Activated T-cell treated with anti-CD3 and anti-CD28 coated beads, Interleukin-2, amount 50 U/mL, for 72 hours (primary cell): ENCODE results near the gene VTI1A. TPM values are rescaled to one million over a fixed set of nuclear protein-coding genes. Genes with fewer than 3 reads are reported as not detected.
A peak's percentile ranks its signal among the peaks of the same experiment; 100 is the strongest.
"Not testable (repeated sequence)": the region's sequence is repeated elsewhere in the genome, so short reads cannot be mapped to it uniquely, and the experiment has no call there.

Experiments used
- ATAC-seq, 2 donors: fragments of 150-1000 bp; cut with Tn5 transposase; replicated peaks in 1 of 2; 2 replicates each; pipeline ENCODE4 v1.10.0; 2021; ENCODE audit warnings: moderate library complexity in 2 of 2, mild to moderate bottlenecking in 1 of 2
- DNase-seq, 2 donors: peaks; one replicate each; pipeline ENCODE4 v3.0.0; 2021 to 2022; ENCODE audit warnings: mixed read lengths in 1 of 2
- H3K27ac Mint-ChIP-seq: one replicate; pipeline ENCODE4 v1.8.0; 2022; ENCODE audit warnings: mild to moderate bottlenecking, moderate library complexity, mixed read lengths
- H3K27me3 Mint-ChIP-seq: one replicate; pipeline ENCODE4 v1.8.0; 2022; ENCODE audit warnings: low read depth, mixed read lengths
- H3K36me3 Mint-ChIP-seq, 2 donors: one replicate each; pipeline ENCODE4 v1.8.0; 2022; ENCODE audit warnings: mixed read lengths in 2 of 2, mild to moderate bottlenecking in 1 of 2; ENCODE audit not compliant: insufficient read depth in 2 of 2
- H3K4me1 Mint-ChIP-seq: one replicate; pipeline ENCODE4 v1.8.0; 2022; ENCODE audit warnings: low read depth, mixed read lengths
- H3K4me3 Mint-ChIP-seq, 2 donors: one replicate each; pipeline ENCODE4 v1.8.0; 2022; ENCODE audit warnings: mild to moderate bottlenecking in 2 of 2, mixed read lengths in 2 of 2, moderate library complexity in 2 of 2
- H3K9me3 Mint-ChIP-seq, 2 donors: one replicate each; pipeline ENCODE4 v1.8.0; 2022; ENCODE audit warnings: mixed read lengths in 2 of 2
- total RNA-seq, 2 donors: library from RNA; stranded (reverse); gene quantifications; one replicate each; pipeline ENCODE4 v1.2.3, GENCODE V29; 2022

Gene VTI1A
- total RNA-seq, result 10 to 100 TPM; 65.5 to 71.8 TPM

GRCh38 chr10:112446855-112447619 is at the start of gene VTI1A, which contains the start of gene ZDHHC6:
Gene VTI1A (plus strand): TSS chr10:112447215. CDS start chr10:112447374, 159 bp downstream.
Gene ZDHHC6 (minus strand): TSS chr10:112446914. CDS start chr10:112445436, 1,478 bp downstream.
- Mint-ChIP-seq H3K9me3 (no peaks in the 10 kb centered on the region), H3K4me3 (peak within 1 kb of the TSS; percentile 91 to 92), H3K4me1 (peaks cover 62% of the 10 kb centered on the region), H3K36me3 (peaks cover 7 to 26% of the 10 kb centered on the region in 2 donors), H3K27ac (peak within 1 kb of the TSS; percentile 94), H3K27me3 (no peaks in the 10 kb centered on the region)
- DNase-seq, result peak; percentile 86 to 88
- peak; percentile 94 to 96 for ATAC-seq

- Mint-ChIP-seq H3K27ac (no peak overlapping the region), H3K4me3 (no peak overlapping the region), H3K4me1 (no peaks in the 10 kb centered on the region), H3K9me3 (no peaks in the 10 kb centered on the region), H3K36me3 (peaks cover 5% of the 10 kb centered on the region in 2 donors), H3K27me3 (no peaks in the 10 kb centered on the region)
- DNase-seq, result no peak
- no peak for ATAC-seq
These were observed 49.4 kb upstream of the VTI1A start for GRCh38 chr10:112397592-112397991.

GRCh38 chr10:112402917-112403316 is 44.1 kb upstream of the VTI1A start:
- Mint-ChIP-seq H3K27ac (peak overlapping the region; percentile 51), H3K9me3 (peaks cover 4% of the 10 kb centered on the region in 2 donors), H3K27me3 (no peaks in the 10 kb centered on the region), H3K36me3 (peaks cover 17 to 32% of the 10 kb centered on the region in 2 donors), H3K4me1 (no peaks in the 10 kb centered on the region), H3K4me3 (no peak overlapping the region)
- no peak for DNase-seq
- ATAC-seq, result no peak

- no peaks in the 10 kb centered on the region for H3K27me3 Mint-ChIP-seq
- H3K4me3 Mint-ChIP-seq, result no peak overlapping the region
- ATAC-seq (no peak), DNase-seq (no peak)
- H3K27ac Mint-ChIP-seq, result peak overlapping the region; percentile 25
- H3K4me1 Mint-ChIP-seq, result no peaks in the 10 kb centered on the region
- peaks cover 15 to 37% of the 10 kb centered on the region in 2 donors for H3K36me3 Mint-ChIP-seq
- H3K9me3 Mint-ChIP-seq, result peaks cover 4% of the 10 kb centered on the region in 2 donors
These were observed 42.4 kb upstream of the VTI1A start for GRCh38 chr10:112404617-112405016.

GRCh38 chr10:112406806-112407205 is 40.2 kb upstream of the VTI1A start:
- H3K36me3 Mint-ChIP-seq, result peaks cover 13 to 38% of the 10 kb centered on the region in 2 donors
- H3K9me3 Mint-ChIP-seq, H3K27me3 Mint-ChIP-seq, H3K4me1 Mint-ChIP-seq, ATAC-seq, DNase-seq, H3K27ac Mint-ChIP-seq, H3K4me3 Mint-ChIP-seq: not testable (repeated sequence)

GRCh38 chr10:112407696-112408095 is 39.3 kb upstream of the VTI1A start:
- peaks cover 11 to 36% of the 10 kb centered on the region in 2 donors for H3K36me3 Mint-ChIP-seq

GRCh38 chr10:112409299-112409698 is 37.7 kb upstream of the VTI1A start:
- no peaks in the 10 kb centered on the region for H3K27me3 Mint-ChIP-seq
- no peak overlapping the region for H3K4me3 Mint-ChIP-seq
- no peak for ATAC-seq
- H3K36me3 Mint-ChIP-seq, result peaks cover 13 to 30% of the 10 kb centered on the region in 2 donors
- no peak overlapping the region for H3K27ac Mint-ChIP-seq
- DNase-seq, result no peak
- no peaks in the 10 kb centered on the region for H3K4me1 Mint-ChIP-seq
- H3K9me3 Mint-ChIP-seq, result peaks cover 4% of the 10 kb centered on the region in 2 donors

More at GRCh38 chr10:112407696-112408095, 39.3 kb upstream of the VTI1A start:
- DNase-seq (no peak), ATAC-seq (no peak)
- Mint-ChIP-seq H3K27ac (peak overlapping the region; percentile 70), H3K4me1 (no peaks in the 10 kb centered on the region), H3K27me3 (no peaks in the 10 kb centered on the region), H3K9me3 (peaks cover 4% of the 10 kb centered on the region in 2 donors), H3K4me3 (no peak overlapping the region)

- Mint-ChIP-seq H3K4me3 (no peak overlapping the region), H3K4me1 (no peaks in the 10 kb centered on the region), H3K9me3 (peaks cover 4% of the 10 kb centered on the region in 2 donors), H3K27me3 (no peaks in the 10 kb centered on the region), H3K27ac (no peak overlapping the region), H3K36me3 (peaks cover 13 to 26% of the 10 kb centered on the region in 2 donors)
- DNase-seq, result no peak
- no peak for ATAC-seq
These were observed 37.3 kb upstream of the VTI1A start for GRCh38 chr10:112409755-112410154.

GRCh38 chr10:112412696-112413095 is 34.3 kb upstream of the VTI1A start:
- ATAC-seq, result no peak

GRCh38 chr10:112421731-112422130 is 25.3 kb upstream of the VTI1A start:
- Mint-ChIP-seq H3K27me3 (no peaks in the 10 kb centered on the region), H3K36me3 (peaks cover 13 to 14% of the 10 kb centered on the region in 2 donors)

More at GRCh38 chr10:112412696-112413095, 34.3 kb upstream of the VTI1A start:
- Mint-ChIP-seq H3K9me3 (no peaks in the 10 kb centered on the region), H3K27ac (no peak overlapping the region), H3K27me3 (no peaks in the 10 kb centered on the region), H3K4me1 (no peaks in the 10 kb centered on the region), H3K36me3 (peaks cover 9 to 24% of the 10 kb centered on the region in 2 donors), H3K4me3 (no peak overlapping the region)
- DNase-seq, result no peak

GRCh38 chr10:112424651-112425050 is 22.4 kb upstream of the VTI1A start:
- no peak for ATAC-seq

More at GRCh38 chr10:112421731-112422130, 25.3 kb upstream of the VTI1A start:
- peak overlapping the region; percentile 68 for H3K27ac Mint-ChIP-seq
- H3K9me3 Mint-ChIP-seq, result no peaks in the 10 kb centered on the region
- H3K4me1 Mint-ChIP-seq, result no peaks in the 10 kb centered on the region
- H3K4me3 Mint-ChIP-seq, result no peak overlapping the region
- no peak for ATAC-seq
- DNase-seq, result no peak

GRCh38 chr10:112426111-112426510 is 20.9 kb upstream of the VTI1A start:
- Mint-ChIP-seq H3K4me3 (no peak overlapping the region), H3K4me1 (no peaks in the 10 kb centered on the region), H3K9me3 (no peaks in the 10 kb centered on the region), H3K36me3 (peaks cover 15 to 16% of the 10 kb centered on the region in 2 donors), H3K27me3 (no peaks in the 10 kb centered on the region), H3K27ac (no peak overlapping the region)
- no peak for ATAC-seq
- DNase-seq, result no peak

More at GRCh38 chr10:112424651-112425050, 22.4 kb upstream of the VTI1A start:
- no peak for DNase-seq
- no peaks in the 10 kb centered on the region for H3K4me1 Mint-ChIP-seq
- H3K27me3 Mint-ChIP-seq, result no peaks in the 10 kb centered on the region
- no peak overlapping the region for H3K4me3 Mint-ChIP-seq
- H3K27ac Mint-ChIP-seq, result no peak overlapping the region
- H3K36me3 Mint-ChIP-seq, result peaks cover 15 to 17% of the 10 kb centered on the region in 2 donors
- no peaks in the 10 kb centered on the region for H3K9me3 Mint-ChIP-seq

GRCh38 chr10:112429147-112429546 is 17.9 kb upstream of the VTI1A start:
- Mint-ChIP-seq H3K27ac (peak overlapping the region; percentile 18), H3K27me3 (no peaks in the 10 kb centered on the region), H3K9me3 (no peaks in the 10 kb centered on the region), H3K4me1 (no peaks in the 10 kb centered on the region), H3K36me3 (peaks cover 13 to 26% of the 10 kb centered on the region in 2 donors), H3K4me3 (no peak overlapping the region)
- DNase-seq (no peak), ATAC-seq (no peak)
